HEK293 (cell line): ENCODE measurements around the gene RTBDN.

Experiments
- CTCF ChIA-PET: fragments of 350-600 bp; formaldehyde crosslinking; extraction: SDS; loops from one replicate; lab custom pipeline; 2021; ENCODE audit warnings: antibody characterized with exemption; lab: Yijun Ruan, JAX
- POLR2A ChIA-PET: fragments of 300-600 bp; formaldehyde crosslinking; extraction: SDS; loops from one replicate; lab custom pipeline; 2020; ENCODE audit warnings: antibody characterized with exemption, inconsistent platforms; lab: Yijun Ruan, JAX
- H3K27ac ChIP-seq: fragments of 200-500 bp; sonication (Bioruptor generic); 2 replicates; pipeline ENCODE4 v1.5.1; 2014; ENCODE audit warnings: low read depth, low read length, control low read depth, inconsistent platforms; ENCODE audit errors: extremely low read depth
- H3K36me3 ChIP-seq, 2 experiments: fragments of 200-500 bp in 1 of 2; sonication (Bioruptor generic) in 1 of 2; 1 replicate in 1 of 2; 2 replicates in 1 of 2; pipeline ENCODE4 v1.5.1; 2014 to 2017; ENCODE audit warnings: inconsistent platforms in 2 of 2, low read length in 2 of 2; ENCODE audit not compliant: control insufficient read depth in 2 of 2, insufficient read depth in 1 of 2
- H3K4me1 ChIP-seq: fragments of 200-500 bp; sonication (Bioruptor generic); 2 replicates; pipeline ENCODE4 v1.5.1; 2014; ENCODE audit warnings: mild to moderate bottlenecking, low read length, inconsistent platforms; ENCODE audit not compliant: control insufficient read depth, insufficient read depth
- H3K4me3 ChIP-seq: 2 replicates; pipeline ENCODE4 v1.5.1; 2011; ENCODE audit warnings: low read depth, mild to moderate bottlenecking, control low read depth, low read length, moderate library complexity
- H3K9me3 ChIP-seq: fragments of 200-500 bp; sonication (Bioruptor generic); 2 replicates; pipeline ENCODE4 v1.5.1; 2014; ENCODE audit warnings: low read depth, low read length, inconsistent platforms; ENCODE audit not compliant: control insufficient read depth, insufficient read depth
- BCL11B ChIP-seq: fragments of 450-650 bp; formaldehyde crosslinking; IDR thresholded peaks from 2 replicates; pipeline ENCODE4 v1.5.1; 2016; ENCODE audit warnings: low read depth, missing biosample characterization, missing genetic modification characterization
- EGR2 ChIP-seq: fragments of 450-650 bp; formaldehyde crosslinking; IDR thresholded peaks from 2 replicates; pipeline ENCODE4 v1.5.1; 2016; ENCODE audit warnings: low read depth, missing biosample characterization, missing genetic modification characterization
- KLF9 ChIP-seq: fragments of 450-650 bp; formaldehyde crosslinking; IDR thresholded peaks from 2 replicates; pipeline ENCODE4 v1.5.1; 2016; ENCODE audit warnings: missing biosample characterization, missing genetic modification characterization, low read depth
- YY1 ChIP-seq: fragments of 450-650 bp; formaldehyde crosslinking; IDR thresholded peaks from 2 replicates; pipeline ENCODE4 v1.5.1; 2018; ENCODE audit warnings: missing biosample characterization, missing genetic modification characterization
- ZBTB17 ChIP-seq: fragments of 450-650 bp; formaldehyde crosslinking; IDR thresholded peaks from 2 replicates; pipeline ENCODE4 v1.5.1; 2016; ENCODE audit warnings: missing biosample characterization, missing genetic modification characterization
- ZBTB20 ChIP-seq: fragments of 450-650 bp; formaldehyde crosslinking; IDR thresholded peaks from 2 replicates; pipeline ENCODE4 v1.5.1; 2016; ENCODE audit warnings: missing biosample characterization, missing genetic modification characterization
- ZBTB21 ChIP-seq: fragments of 450-650 bp; formaldehyde crosslinking; IDR thresholded peaks from 2 replicates; pipeline ENCODE4 v1.5.1; 2017; ENCODE audit warnings: missing biosample characterization, missing genetic modification characterization
- ZBTB7A ChIP-seq: fragments of 450-650 bp; formaldehyde crosslinking; IDR thresholded peaks from 2 replicates; pipeline ENCODE4 v1.5.1; 2016; ENCODE audit warnings: low read depth, missing biosample characterization, missing genetic modification characterization
- ZBTB8A ChIP-seq: fragments of 450-650 bp; formaldehyde crosslinking; IDR thresholded peaks from 2 replicates; pipeline ENCODE4 v1.5.1; 2016; ENCODE audit warnings: missing biosample characterization, missing genetic modification characterization
- ZFP37 ChIP-seq: fragments of 450-650 bp; formaldehyde crosslinking; IDR thresholded peaks from 2 replicates; pipeline ENCODE4 v1.5.1; 2016; ENCODE audit warnings: missing biosample characterization, missing genetic modification characterization
- ZNF19 ChIP-seq: fragments of 450-650 bp; formaldehyde crosslinking; IDR thresholded peaks from 2 replicates; pipeline ENCODE4; 2016; ENCODE audit warnings: missing biosample characterization, missing genetic modification characterization, low read depth
- ZNF24 ChIP-seq: fragments of 450-650 bp; formaldehyde crosslinking; IDR thresholded peaks from 2 replicates; pipeline ENCODE4 v1.5.1; 2016; ENCODE audit warnings: missing biosample characterization, missing genetic modification characterization
- ZNF302 ChIP-seq: fragments of 450-650 bp; formaldehyde crosslinking; IDR thresholded peaks from 2 replicates; pipeline ENCODE4 v1.5.1; 2016; ENCODE audit warnings: missing biosample characterization, missing genetic modification characterization, low read depth
- ZNF473 ChIP-seq: fragments of 450-650 bp; formaldehyde crosslinking; IDR thresholded peaks from 2 replicates; pipeline ENCODE4 v1.5.1; 2017; ENCODE audit warnings: missing biosample characterization, missing genetic modification characterization
- ZNF501 ChIP-seq: fragments of 450-650 bp; formaldehyde crosslinking; IDR thresholded peaks from 2 replicates; pipeline ENCODE4 v1.5.1; 2016; ENCODE audit warnings: missing biosample characterization, missing genetic modification characterization
- ZNF660 ChIP-seq: fragments of 450-650 bp; IDR thresholded peaks from 2 replicates; pipeline ENCODE4 v1.5.1; 2018; ENCODE audit warnings: missing biosample characterization, mild to moderate bottlenecking, missing genetic modification characterization
- ZNF792 ChIP-seq: fragments of 450-650 bp; formaldehyde crosslinking; IDR thresholded peaks from 2 replicates; pipeline ENCODE4 v1.5.1; 2016; ENCODE audit warnings: missing biosample characterization, missing genetic modification characterization
- ZSCAN16 ChIP-seq: fragments of 450-650 bp; formaldehyde crosslinking; IDR thresholded peaks from 2 replicates; pipeline ENCODE4 v1.5.1; 2016; ENCODE audit warnings: missing biosample characterization, missing genetic modification characterization
- TF ChIP-seq, protein P1 (sequence below): fragments of 450-650 bp; formaldehyde crosslinking; IDR thresholded peaks from 2 replicates; pipeline ENCODE4 v1.5.1; 2016; ENCODE audit warnings: missing biosample characterization, missing genetic modification characterization
- TF ChIP-seq, protein P2 (sequence below): fragments of 450-650 bp; formaldehyde crosslinking; IDR thresholded peaks from 2 replicates; pipeline ENCODE4 v1.5.1; 2016; ENCODE audit warnings: missing biosample characterization, missing genetic modification characterization
- TF ChIP-seq, protein P3 (sequence below): fragments of 450-650 bp; formaldehyde crosslinking; IDR thresholded peaks from 2 replicates; pipeline ENCODE4 v1.5.1; 2016; ENCODE audit warnings: missing biosample characterization, missing genetic modification characterization
- TF ChIP-seq, protein P4 (sequence below): fragments of 450-650 bp; formaldehyde crosslinking; IDR thresholded peaks from 2 replicates; pipeline ENCODE4 v1.5.1; 2017; ENCODE audit warnings: missing biosample characterization, missing genetic modification characterization

Gene RTBDN

DNA sequence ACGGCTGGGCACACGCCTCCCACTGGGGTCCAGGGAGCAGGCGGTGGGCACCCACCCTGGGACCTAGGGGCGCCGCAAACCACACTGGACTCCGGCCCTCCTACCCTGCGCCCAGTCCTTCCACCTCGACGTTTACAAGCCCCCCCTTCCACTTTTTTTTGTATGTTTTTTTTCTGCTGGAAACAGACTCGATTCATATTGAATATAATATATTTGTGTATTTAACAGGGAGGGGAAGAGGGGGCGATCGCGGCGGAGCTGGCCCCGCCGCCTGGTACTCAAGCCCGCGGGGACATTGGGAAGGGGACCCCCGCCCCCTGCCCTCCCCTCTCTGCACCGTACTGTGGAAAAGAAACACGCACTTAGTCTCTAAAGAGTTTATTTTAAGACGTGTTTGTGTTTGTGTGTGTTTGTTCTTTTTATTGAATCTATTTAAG is 41.5 kb downstream of the RTBDN start:
- TF ChIP-seq, protein P1, sequence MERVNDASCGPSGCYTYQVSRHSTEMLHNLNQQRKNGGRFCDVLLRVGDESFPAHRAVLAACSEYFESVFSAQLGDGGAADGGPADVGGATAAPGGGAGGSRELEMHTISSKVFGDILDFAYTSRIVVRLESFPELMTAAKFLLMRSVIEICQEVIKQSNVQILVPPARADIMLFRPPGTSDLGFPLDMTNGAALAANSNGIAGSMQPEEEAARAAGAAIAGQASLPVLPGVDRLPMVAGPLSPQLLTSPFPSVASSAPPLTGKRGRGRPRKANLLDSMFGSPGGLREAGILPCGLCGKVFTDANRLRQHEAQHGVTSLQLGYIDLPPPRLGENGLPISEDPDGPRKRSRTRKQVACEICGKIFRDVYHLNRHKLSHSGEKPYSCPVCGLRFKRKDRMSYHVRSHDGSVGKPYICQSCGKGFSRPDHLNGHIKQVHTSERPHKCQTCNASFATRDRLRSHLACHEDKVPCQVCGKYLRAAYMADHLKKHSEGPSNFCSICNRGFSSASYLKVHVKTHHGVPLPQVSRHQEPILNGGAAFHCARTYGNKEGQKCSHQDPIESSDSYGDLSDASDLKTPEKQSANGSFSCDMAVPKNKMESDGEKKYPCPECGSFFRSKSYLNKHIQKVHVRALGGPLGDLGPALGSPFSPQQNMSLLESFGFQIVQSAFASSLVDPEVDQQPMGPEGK (tag by site-specific recombination): peak; percentile 80
- peak; percentile 24; the same call in 1 of the 2 replicates for TF ChIP-seq BCL11B (tag by site-specific recombination)
- TF ChIP-seq ZBTB17: peak; percentile 47; the same call in 1 of the 2 replicates
- TF ChIP-seq, protein P2, sequence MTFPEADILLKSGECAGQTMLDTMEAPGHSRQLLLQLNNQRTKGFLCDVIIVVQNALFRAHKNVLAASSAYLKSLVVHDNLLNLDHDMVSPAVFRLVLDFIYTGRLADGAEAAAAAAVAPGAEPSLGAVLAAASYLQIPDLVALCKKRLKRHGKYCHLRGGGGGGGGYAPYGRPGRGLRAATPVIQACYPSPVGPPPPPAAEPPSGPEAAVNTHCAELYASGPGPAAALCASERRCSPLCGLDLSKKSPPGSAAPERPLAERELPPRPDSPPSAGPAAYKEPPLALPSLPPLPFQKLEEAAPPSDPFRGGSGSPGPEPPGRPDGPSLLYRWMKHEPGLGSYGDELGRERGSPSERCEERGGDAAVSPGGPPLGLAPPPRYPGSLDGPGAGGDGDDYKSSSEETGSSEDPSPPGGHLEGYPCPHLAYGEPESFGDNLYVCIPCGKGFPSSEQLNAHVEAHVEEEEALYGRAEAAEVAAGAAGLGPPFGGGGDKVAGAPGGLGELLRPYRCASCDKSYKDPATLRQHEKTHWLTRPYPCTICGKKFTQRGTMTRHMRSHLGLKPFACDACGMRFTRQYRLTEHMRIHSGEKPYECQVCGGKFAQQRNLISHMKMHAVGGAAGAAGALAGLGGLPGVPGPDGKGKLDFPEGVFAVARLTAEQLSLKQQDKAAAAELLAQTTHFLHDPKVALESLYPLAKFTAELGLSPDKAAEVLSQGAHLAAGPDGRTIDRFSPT (tag by site-specific recombination): peak; percentile 80
- TF ChIP-seq ZFP37 (tag by site-specific recombination): peak; percentile 22; the same call in 1 of the 2 replicates
- no peak for TF ChIP-seq ZSCAN16 (tag by site-specific recombination)
- TF ChIP-seq, protein P3, sequence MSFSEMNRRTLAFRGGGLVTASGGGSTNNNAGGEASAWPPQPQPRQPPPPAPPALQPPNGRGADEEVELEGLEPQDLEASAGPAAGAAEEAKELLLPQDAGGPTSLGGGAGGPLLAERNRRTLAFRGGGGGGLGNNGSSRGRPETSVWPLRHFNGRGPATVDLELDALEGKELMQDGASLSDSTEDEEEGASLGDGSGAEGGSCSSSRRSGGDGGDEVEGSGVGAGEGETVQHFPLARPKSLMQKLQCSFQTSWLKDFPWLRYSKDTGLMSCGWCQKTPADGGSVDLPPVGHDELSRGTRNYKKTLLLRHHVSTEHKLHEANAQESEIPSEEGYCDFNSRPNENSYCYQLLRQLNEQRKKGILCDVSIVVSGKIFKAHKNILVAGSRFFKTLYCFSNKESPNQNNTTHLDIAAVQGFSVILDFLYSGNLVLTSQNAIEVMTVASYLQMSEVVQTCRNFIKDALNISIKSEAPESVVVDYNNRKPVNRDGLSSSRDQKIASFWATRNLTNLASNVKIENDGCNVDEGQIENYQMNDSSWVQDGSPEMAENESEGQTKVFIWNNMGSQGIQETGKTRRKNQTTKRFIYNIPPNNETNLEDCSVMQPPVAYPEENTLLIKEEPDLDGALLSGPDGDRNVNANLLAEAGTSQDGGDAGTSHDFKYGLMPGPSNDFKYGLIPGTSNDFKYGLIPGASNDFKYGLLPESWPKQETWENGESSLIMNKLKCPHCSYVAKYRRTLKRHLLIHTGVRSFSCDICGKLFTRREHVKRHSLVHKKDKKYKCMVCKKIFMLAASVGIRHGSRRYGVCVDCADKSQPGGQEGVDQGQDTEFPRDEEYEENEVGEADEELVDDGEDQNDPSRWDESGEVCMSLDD (tag by site-specific recombination): peak; percentile 67; the same call in 1 of the 2 replicates
- TF ChIP-seq ZNF473 (tag by site-specific recombination): no peak
- no peak for TF ChIP-seq ZNF24 (tag by site-specific recombination)
- TF ChIP-seq ZNF792: 0 out of 2 replicates have a peak, but pooled peaks have one; percentile 52
- 0 out of 2 replicates have a peak, but pooled peaks have one; percentile 8 for TF ChIP-seq ZNF660 (tag by site-specific recombination)
- TF ChIP-seq ZNF19 (tag by site-specific recombination): no peak
- peak; percentile 85; the same call in 1 of the 2 replicates for TF ChIP-seq ZBTB7A
- 0 out of 2 replicates have a peak, but pooled peaks have one; percentile 24 for TF ChIP-seq ZBTB21 (tag by site-specific recombination)
- POLR2A ChIA-PET: interaction anchor here (0.5 to 3.6 kb wide), 15 partner anchors 8 to 121 kb away, joined by 3 to 42 read pairs (median 7); partner anchors contain the start of genes DHPS, DNASE2, FBXW9 and PRDX2
- CTCF ChIA-PET: interaction anchor here (0.5 to 16.5 kb wide), 5 partner anchors 15 to 75 kb away, joined by 3 to 386 read pairs (median 3); partner anchors contain the start of gene HOOK2
- peaks cover 21% of the 10 kb centered on the region for H3K4me1 ChIP-seq
- no peaks in the 10 kb centered on the region for H3K9me3 ChIP-seq
- H3K27ac ChIP-seq: peak overlapping the region; percentile 58; the same call in 1 of the 2 replicates
- H3K4me3 ChIP-seq: peak overlapping the region; percentile 43
- H3K36me3 ChIP-seq: peaks cover 5 to 6% of the 10 kb centered on the region in 2 experiments; a peak in 2 of 3 replicates

DNA sequence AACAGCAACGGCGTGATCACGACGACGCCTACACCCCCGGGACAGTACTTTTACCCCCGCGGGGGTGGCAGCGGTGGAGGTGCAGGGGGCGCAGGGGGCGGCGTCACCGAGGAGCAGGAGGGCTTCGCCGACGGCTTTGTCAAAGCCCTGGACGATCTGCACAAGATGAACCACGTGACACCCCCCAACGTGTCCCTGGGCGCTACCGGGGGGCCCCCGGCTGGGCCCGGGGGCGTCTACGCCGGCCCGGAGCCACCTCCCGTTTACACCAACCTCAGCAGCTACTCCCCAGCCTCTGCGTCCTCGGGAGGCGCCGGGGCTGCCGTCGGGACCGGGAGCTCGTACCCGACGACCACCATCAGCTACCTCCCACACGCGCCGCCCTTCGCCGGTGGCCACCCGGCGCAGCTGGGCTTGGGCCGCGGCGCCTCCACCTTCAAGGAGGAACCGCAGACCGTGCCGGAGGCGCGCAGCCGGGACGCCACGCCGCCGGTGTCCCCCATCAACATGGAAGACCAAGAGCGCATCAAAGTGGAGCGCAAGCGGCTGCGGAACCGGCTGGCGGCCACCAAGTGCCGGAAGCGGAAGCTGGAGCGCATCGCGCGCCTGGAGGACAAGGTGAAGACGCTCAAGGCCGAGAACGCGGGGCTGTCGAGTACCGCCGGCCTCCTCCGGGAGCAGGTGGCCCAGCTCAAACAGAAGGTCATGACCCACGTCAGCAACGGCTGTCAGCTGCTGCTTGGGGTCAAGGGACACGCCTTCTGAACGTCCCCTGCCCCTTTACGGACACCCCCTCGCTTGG is 42.1 kb downstream of the RTBDN start:
- ChIA-PET CTCF (interaction anchor here (0.6 to 16.5 kb wide), 4 partner anchors 15 to 75 kb away, joined by 4 to 386 read pairs (median 119); partner anchors contain the start of gene HOOK2), POLR2A (interaction anchor here (0.8 to 3.6 kb wide), 21 partner anchors 9 to 141 kb away, joined by 3 to 42 read pairs (median 4); partner anchors contain the start of genes DHPS, DNASE2, FARSA and PRDX2)
- peaks cover 3 to 5% of the 10 kb centered on the region in 2 experiments; a peak in 2 of 3 replicates for H3K36me3 ChIP-seq
- H3K9me3 ChIP-seq: no peaks in the 10 kb centered on the region
- H3K4me3 ChIP-seq: peak overlapping the region; percentile 43
- peaks cover 21% of the 10 kb centered on the region for H3K4me1 ChIP-seq
- H3K27ac ChIP-seq: peak overlapping the region; percentile 58; the same call in 1 of the 2 replicates
- no peak for TF ChIP-seq ZNF302 (tag by site-specific recombination)
- peak; percentile 56; the same call in 1 of the 2 replicates for TF ChIP-seq YY1
- peak; percentile 64 for TF ChIP-seq ZBTB8A
- 0 out of 2 replicates have a peak, but pooled peaks have one; percentile 72 for TF ChIP-seq ZNF501 (tag by site-specific recombination)
- TF ChIP-seq KLF9: peak; percentile 47; the same call in 1 of the 2 replicates
- TF ChIP-seq, protein P4, sequence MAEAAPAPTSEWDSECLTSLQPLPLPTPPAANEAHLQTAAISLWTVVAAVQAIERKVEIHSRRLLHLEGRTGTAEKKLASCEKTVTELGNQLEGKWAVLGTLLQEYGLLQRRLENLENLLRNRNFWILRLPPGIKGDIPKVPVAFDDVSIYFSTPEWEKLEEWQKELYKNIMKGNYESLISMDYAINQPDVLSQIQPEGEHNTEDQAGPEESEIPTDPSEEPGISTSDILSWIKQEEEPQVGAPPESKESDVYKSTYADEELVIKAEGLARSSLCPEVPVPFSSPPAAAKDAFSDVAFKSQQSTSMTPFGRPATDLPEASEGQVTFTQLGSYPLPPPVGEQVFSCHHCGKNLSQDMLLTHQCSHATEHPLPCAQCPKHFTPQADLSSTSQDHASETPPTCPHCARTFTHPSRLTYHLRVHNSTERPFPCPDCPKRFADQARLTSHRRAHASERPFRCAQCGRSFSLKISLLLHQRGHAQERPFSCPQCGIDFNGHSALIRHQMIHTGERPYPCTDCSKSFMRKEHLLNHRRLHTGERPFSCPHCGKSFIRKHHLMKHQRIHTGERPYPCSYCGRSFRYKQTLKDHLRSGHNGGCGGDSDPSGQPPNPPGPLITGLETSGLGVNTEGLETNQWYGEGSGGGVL (tag by site-specific recombination): peak; percentile 33; the same call in 1 of the 2 replicates
- TF ChIP-seq EGR2: peak; percentile 73
- TF ChIP-seq ZBTB20 (tag by site-specific recombination): peak; percentile 71; the same call in 1 of the 2 replicates
